Activated CD8-positive, alpha-beta memory T cell treated with anti-CD3 and anti-CD28 coated beads for 36 hours (primary cell): ENCODE measurements around the gene DNAH14. TPM values are rescaled to one million over a fixed set of nuclear protein-coding genes. Genes with fewer than 3 reads are reported as not detected.
"Not testable (repeated sequence)": the region's sequence is repeated elsewhere in the genome, so short reads cannot be mapped to it uniquely, and the experiment has no call there.

Experiments
- CTCF ChIA-PET: fragments of 350-600 bp; sonication (Branson Sonifier 250); formaldehyde crosslinking; loops from one replicate; lab custom pipeline; 2021; ENCODE audit warnings: antibody characterized with exemption; lab: Charles Lee
- POLR2A ChIA-PET: fragments of 350-600 bp; sonication (Branson Sonifier 250); formaldehyde crosslinking; loops from one replicate; lab custom pipeline; 2021; ENCODE audit warnings: antibody characterized with exemption; lab: Charles Lee
- total RNA-seq, 2 experiments: library from RNA; stranded (reverse); gene quantifications; one replicate each; pipeline ENCODE4 v1.2.3, GENCODE V29; 2021

Gene DNAH14
- total RNA-seq, 2 experiments from 2014 or later, result 0.42 to 0.65 TPM

DNA sequence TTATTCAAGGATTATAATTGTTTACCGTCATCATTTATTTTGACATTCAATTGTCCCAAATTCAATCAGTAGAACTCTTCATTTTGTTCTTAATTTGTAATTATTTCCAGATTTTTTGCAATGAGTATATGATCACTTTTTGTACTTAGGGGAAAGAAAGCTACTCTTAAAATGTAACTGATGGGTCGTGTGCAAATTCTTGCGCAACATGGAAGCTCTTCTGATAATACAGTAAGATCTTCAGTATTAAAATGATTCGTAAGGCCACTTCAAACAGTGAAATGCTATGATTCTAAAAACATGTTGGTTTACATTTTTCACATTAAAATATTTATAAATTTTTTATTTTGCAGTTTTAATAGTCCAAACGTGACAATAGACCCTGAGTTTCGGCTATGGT is 435.0 kb downstream of the DNAH14 start:
- ChIA-PET POLR2A (no interaction called here), CTCF (no interaction called here)

DNA sequence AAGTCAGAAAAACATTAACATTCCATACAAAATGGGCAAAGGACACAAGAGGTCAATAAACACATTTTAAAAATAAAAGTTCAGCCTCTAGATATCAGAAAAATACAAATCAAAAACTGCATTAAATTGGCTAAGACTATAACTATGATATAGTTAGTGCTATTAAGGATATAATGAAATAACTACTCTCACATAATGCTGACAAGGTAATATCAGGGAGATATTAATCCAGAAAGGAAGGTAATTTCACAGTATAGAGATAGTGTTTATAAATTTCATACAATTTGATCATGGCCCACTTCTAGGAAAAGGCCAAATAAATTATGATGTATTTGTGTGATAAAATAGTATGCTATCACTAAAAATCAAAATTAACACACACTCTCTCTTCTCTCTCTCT is 436.5 kb downstream of the DNAH14 start:
- POLR2A ChIA-PET, result no interaction called here
- CTCF ChIA-PET, result no interaction called here

DNA sequence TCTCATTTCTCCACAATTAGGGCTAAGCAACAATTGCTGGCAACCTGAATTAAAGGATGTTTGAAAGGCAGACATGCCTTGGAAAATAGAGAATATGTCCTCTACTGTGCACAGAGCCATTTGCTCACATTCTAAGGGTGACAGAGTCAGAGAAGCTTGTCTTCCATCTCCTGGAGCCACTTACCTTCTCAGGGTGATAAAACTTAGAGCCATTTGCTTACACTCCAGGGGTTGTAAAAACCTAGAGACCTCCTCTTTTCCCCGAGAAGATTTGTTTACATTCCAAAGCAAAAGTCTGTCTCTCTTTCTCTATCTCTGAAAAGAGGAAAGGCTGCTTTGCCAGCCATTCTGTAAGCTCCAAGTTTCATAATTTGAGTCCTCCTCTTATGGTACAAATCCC is 437.1 kb downstream of the DNAH14 start:
- CTCF ChIA-PET, result no interaction called here
- POLR2A ChIA-PET, result no interaction called here

DNA sequence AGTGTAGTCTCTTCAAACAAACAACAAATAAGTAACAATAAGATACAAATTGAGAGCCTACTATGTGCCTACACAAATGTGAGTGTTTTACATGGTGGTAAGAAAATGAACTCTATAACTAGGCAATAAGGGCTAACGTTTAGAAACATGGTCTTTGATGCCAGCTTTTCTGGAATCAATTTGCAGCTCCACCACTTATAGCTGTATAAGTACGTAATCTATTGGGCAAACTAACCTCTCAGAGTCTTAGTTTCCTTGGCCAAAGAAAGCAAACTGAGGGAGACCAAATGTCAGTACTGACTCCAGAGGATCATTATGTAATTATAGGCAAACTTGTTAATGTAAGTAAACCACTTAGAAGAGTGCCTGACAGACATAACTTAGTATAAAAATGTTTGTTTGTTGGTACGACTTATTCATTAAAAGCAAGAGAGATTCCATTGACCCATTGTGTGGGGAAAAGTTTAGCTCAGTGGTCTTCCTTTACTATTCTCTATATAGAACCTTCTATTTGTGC is 438.6 kb downstream of the DNAH14 start:
- CTCF ChIA-PET, result no interaction called here

DNA sequence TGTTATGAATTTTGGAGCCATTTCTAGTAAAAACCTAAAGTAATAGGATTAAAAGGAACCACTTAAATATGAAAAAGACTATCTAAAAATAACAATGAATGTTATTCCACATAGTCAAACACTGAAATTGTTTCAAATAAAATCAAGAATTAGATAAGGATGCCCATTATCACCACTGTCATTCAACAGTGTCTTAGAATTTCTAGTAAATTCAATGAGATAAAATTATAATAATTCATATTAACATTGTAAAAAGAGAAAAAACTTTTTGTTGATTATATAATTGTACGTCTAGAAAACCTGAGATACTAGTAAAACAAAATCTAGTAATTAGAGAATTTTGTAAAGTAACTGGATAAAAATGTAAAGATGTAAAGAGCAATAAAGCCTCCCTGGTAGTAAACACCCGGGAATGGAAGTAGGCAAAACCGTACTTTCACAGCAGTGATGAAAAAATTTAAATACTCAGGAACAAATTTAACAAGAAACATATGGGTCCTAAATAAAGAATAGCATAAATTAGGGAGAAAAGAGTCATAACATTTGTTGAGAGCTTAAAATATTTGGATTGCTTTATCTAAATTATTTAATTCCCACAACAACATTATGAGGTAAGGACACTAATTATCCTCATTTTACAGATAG is 442.0 kb downstream of the DNAH14 start:
- CTCF ChIA-PET, result no interaction called here

More for the DNA sequence above, 438.6 kb downstream of the DNAH14 start:
- POLR2A ChIA-PET, result no interaction called here

DNA sequence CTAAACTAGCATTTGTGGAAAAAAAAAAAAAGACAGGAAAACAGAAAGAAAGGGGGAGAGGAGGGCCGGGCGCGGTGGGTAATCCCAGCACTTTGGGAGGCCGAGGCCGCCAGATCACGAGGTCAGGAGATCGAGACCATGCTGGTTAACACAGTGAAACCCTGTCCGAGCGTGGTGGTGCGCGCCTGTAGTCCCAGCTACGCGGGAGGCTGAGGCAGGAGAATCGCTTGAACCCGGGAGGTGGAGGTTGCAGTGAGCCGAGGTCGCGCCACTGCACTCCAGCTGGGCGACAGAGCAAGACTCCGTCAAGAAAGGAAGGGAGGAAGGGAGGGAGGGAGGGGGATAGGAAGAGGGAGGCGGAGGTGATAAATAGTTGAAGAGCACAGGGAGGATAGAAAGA is 443.7 kb downstream of the DNAH14 start:
- CTCF ChIA-PET, result no interaction called here
- POLR2A ChIA-PET, result no interaction called here

More for the DNA sequence above, 442.0 kb downstream of the DNAH14 start:
- POLR2A ChIA-PET, result no interaction called here

DNA sequence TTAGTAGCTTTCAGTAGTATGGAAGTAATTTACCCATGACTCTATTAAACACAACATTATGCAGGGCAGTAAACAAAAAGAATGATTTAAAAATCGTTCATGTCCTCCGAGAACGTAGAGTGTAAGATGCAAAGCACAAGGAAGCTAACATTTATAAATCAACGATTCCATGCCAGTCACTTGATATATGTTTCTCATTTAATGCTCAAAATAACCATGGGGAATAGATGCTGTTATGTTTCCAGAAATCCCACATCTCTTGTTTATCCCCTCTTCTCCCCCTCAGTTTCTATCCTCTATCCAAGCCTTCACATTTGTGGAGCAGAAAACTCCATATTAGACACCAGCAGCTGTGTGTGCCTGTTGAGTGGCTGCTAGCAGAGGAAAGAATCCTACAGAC is 445.5 kb downstream of the DNAH14 start:
- ChIA-PET CTCF (no interaction called here), POLR2A (no interaction called here)

DNA sequence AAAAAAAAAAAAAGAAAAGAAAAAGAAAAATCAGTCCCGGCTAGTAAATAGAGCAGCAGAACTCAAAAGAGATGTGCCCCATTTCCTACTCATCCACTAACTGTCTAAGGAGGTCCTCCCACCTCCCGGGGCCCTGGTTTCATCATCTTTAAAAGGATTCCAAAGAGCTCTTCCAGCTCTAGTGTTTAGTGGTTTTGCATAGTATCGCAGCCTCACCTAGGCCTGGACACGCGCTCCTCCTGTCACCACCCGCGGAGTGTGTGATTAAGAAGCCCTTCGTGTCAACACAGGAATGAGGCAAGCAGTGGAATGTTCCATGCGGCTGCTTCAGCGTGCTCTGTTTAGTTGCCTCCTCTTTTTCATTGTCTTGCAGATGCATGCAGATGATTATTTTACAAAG is 449.4 kb downstream of the DNAH14 start:
- ChIA-PET POLR2A (no interaction called here), CTCF (interaction anchor here (0.7 kb wide), 1 partner anchor 283 kb away, joined by 3 read pairs; no protein-coding TSS in a partner anchor)

DNA sequence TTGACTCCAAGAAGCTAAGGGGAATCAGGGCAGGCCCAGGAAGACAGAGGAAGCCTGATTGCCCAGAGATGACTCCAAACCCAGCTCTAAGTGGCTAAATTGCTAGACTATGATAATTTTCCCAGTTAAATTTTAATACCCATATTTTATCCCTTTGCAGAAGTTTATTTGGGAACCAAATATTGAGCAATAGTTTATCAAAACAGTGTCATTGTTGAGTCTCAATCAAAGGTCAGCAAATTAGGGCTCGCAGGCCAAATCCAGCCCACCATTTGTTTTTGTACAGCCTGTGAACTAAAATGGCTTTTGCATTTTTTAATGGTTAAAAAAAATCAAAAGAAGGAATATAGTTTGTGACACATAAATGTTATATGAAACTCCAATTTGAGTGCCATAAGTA is 451.2 kb downstream of the DNAH14 start:
- ChIA-PET POLR2A (no interaction called here), CTCF (no interaction called here)

DNA sequence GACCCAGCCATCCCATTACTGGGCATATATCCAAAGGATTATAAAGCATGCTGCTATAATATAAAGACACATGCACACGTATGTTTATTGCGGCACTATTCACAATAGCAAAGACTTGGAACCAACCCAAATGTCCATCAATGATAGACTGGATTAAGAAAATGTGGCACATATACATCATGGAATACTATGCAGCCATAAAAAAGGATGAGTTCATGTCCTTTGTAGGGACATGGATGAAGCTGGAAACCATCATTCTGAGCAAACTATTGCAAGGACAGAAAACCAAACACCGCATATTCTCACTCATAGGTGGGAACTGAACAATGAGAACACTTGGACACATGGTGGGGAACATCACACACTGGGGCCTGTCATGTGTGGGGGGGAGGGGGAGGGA is 457.4 kb downstream of the DNAH14 start:
- CTCF ChIA-PET, POLR2A ChIA-PET: not testable (repeated sequence)

DNA sequence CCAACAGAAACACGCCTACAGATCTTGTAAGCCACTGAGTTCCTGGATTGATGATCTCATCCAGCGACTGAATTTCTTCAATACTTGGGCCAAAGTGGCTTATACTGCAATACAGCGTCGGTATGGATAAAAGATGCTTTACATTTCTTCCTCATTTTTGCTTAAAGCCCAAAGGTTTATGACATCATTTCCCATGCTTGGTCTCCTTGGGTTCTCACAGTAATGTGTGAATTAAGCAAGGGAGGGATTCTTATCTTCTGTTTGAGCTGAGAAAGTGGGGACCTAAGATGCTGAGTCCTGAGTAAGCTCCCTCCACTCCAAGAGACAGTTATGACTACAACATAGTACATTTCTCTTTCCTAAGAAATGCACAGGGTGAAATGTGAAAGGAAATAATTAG is 458.9 kb downstream of the DNAH14 start:
- ChIA-PET POLR2A (no interaction called here), CTCF (no interaction called here)

DNA sequence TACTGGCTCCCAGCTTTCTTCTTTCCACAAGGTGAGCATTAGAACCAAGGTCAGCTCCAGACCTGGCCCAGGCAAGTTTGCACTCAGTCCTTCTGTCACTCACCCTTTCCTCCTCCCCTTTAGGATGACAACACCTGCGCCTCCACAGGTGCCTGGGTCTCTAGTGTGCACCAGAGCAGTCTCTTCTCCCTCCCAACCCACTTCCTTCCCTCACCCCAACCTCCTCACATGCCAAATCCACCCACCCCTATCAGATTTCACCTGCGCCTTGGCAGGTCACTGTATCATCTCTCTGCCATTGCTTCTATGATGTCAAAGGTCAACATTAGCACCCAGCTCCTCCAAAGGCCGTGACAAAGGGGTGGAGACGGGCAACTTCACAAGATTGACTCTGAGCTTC is 460.4 kb downstream of the DNAH14 start:
- CTCF ChIA-PET, result interaction anchor here (0.9 kb wide), 1 partner anchor 85 kb away, joined by 3 read pairs; no protein-coding TSS in a partner anchor
- POLR2A ChIA-PET, result no interaction called here

DNA sequence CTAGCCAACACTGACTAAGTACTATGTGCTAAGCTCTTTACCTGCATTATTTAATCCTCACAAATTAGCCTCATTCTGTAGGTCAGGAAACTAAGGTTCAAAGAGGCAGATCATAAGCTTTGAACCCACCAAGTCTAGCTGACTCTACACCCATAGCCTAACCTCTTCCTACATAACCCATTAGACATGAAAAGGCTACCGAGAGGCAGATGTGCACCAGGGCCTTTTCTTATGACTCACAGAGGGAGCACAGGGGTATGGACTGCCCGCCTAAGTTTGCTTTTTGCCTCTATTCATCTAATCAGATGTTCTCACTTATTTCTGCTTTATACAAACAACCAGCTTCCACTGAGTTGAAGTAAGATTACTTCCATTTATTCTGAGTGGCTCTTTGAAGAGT is 466.9 kb downstream of the DNAH14 start:
- ChIA-PET POLR2A (no interaction called here), CTCF (no interaction called here)

DNA sequence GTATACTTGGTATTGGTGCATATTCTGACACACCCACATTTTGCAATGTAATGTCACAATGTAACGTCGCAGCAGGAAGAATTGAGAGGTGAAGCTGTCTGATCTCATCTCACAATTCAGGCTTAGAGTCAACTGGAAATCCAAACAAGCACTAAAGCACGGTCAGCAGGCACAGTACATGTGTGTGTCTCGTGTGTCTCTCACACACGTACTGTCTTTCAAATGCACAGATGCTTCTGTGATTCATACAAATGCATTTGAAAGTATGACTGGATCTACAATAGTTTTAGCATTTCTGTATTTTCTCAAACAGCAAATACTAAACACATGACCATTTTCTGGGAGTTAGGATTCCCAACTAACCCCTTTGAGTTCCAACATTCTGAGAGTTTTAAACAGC is 471.5 kb downstream of the DNAH14 start:
- CTCF ChIA-PET, result no interaction called here
- POLR2A ChIA-PET, result no interaction called here

DNA sequence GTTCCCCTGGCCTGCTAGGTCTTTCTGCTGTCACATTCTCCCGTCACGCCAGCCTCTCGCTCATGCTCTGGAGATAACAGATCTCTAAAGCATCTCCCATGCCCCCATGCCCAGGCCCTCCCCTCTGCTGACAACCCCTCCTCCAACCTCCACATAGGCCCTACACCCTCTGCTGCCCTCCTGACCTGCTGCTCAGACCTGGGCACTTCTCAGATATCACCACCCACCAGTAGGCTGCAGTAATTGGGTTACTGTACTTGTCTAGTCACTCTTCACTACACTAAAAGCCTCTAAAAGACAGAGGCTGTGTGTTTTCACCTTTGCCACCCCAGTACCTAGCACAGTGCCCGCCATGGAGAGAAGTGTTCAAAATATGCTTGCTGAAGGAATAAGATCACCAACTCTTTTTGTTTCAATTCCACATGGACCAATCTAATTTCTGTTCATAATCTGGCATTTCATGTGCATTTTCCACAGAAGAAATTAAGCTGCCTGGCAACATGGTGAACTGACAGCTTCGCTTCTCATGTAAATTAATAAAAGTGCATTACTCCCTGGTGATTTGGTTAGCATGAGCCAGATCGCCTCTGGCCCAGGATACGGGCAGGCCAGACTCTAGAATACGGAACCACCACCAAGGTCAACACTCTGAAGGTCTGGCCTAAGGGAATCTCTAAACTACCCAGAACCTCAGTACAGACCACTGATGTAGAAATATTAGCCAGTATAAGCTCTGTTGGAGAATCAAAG is 477.7 kb downstream of the DNAH14 start:
- ChIA-PET CTCF (interaction anchor here (0.6 kb wide), 1 partner anchor 64 kb away, joined by 7 read pairs; no protein-coding TSS in a partner anchor), POLR2A (no interaction called here)

DNA sequence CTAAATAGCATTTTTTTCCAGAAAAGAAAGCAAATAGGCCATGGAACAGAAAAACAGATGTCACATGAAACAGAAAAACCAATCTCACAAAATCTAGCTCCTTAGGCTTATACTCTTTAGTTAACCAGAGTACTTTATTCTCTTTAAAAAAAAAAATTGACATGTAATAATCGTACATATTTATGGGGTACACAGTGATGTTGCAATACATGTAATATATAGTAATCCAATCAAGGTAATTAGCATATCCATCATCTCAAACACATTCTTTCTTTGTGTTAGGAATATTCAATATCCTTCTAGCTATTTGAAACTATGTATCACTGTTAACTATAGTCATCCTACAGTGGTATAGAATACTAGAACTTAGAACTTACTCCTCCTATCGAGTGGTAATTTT is 478.3 kb downstream of the DNAH14 start:
- CTCF ChIA-PET, result no interaction called here

DNA sequence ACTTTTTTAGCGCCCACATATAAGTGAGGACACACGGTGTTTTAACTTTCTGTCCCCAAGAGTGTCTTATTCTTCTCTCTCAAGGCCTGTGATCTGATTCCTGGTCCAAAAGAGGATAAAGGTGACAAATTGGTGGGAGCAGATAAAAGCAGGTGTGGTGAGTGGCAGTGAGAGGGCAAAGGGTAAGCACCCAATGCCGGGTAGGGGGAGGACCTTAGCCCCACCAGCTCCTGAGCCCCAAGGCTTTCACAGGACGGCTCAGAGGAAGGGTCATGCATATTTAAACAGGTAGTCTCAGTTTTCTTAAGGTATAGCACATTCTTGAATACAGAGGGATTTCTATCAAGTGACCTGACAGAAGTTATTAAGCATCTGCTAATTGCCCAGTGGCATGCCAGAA is 478.8 kb downstream of the DNAH14 start:
- ChIA-PET POLR2A (interaction anchor here (0.8 kb wide), 1 partner anchor 20 kb away, joined by 4 read pairs; no protein-coding TSS in a partner anchor), CTCF (interaction anchor here (0.7 to 1.0 kb wide), 2 partner anchors 9 to 19 kb away, joined by 3 read pairs; partner anchors contain the start of gene LBR)

More for the DNA sequence above, 478.3 kb downstream of the DNAH14 start:
- POLR2A ChIA-PET, result interaction anchor here (0.8 kb wide), 1 partner anchor 21 kb away, joined by 4 read pairs; no protein-coding TSS in a partner anchor

DNA sequence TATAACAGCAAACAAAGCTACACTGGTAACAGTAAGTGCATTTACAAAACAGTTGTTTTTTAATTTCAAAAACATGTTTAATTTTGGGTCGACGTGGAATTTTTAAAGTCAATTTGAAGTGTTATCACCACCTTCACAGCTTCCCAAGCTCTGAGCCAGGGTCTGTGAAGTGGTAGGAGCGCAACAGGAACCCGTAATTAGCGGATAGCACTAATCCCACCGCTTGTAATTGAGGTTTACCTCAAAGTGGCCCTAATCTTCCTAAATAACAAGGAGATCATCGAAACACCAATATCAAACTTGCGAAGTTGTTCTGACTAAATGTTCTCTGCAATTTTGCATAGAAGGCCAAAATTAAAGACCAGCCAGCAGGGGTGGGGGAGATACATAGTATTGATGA is 479.6 kb downstream of the DNAH14 start:
- ChIA-PET CTCF (interaction anchor here (0.7 to 1.0 kb wide), 2 partner anchors 10 to 19 kb away, joined by 3 read pairs; partner anchors contain the start of gene LBR), POLR2A (no interaction called here)

DNA sequence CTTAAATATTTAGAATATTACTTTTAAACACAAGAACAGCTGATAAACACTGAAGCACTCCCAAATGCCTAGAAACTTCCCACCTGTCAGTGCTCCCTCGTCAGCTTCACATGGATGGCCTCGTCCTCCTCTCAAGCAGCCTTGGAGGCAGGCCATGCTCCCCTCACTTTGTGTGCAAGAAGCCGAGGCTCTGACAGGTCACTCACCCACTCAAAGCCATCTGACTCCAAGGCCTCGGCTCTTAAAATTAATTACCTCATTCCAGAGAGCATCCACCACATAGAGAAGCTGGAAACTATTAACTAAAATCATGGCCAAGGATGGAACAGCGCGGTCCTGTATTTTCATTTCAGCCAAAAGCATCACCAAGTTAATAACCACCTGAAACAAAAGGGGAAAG is 480.6 kb downstream of the DNAH14 start:
- ChIA-PET POLR2A (no interaction called here), CTCF (interaction anchor here (0.7 kb wide), 1 partner anchor 16 kb away, joined by 3 read pairs; no protein-coding TSS in a partner anchor)

DNA sequence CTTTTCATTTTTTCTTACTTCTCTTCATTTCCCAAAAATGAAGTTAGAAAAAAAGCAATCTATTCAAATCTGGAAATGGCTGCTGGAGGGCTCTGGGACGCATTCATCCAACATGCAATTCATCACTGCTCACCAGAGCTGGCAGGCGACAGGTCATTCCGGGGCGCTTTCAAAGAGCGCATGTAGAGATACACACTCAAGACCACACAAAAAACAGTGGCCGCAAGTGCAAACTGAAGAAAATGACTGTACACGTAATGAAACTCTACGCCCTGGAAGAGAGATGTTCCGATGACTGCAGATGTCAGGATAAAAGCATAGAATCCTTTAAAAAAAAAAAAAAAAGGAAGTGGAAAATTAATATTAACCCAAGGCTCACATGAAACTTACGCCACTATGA is 482.8 kb downstream of the DNAH14 start:
- ChIA-PET POLR2A (no interaction called here), CTCF (no interaction called here)
